ENCODE results near the gene TSEN34. TPM values are rescaled to one million over a fixed set of nuclear protein-coding genes. Genes with fewer than 3 reads are reported as not detected.
A peak's percentile ranks its signal among the peaks of the same experiment; 100 is the strongest.
"Not testable (repeated sequence)": the region's sequence is repeated elsewhere in the genome, so short reads cannot be mapped to it uniquely, and the experiment has no call there.

Gene TSEN34
- total RNA-seq, 6 donors from 2014 or later: 43.2 to 78.4 (median 49.7) TPM

- Histone ChIP-seq H3K4me1 (peaks cover 48 to 67% (median 65%) of the 10 kb centered on the region in 4 donors), H3K36me3 (peaks cover 3 to 39% (median 29%) of the 10 kb centered on the region in 4 donors), H3K27ac (peak overlapping the region; percentile 91 to 96 (median 95)), H3K4me3 (peak overlapping the region in 3 of 4 donors; percentile 12 to 29 (median 17)), H3K27me3 (no peaks in the 10 kb centered on the region), H3K9me3 (no peaks in the 10 kb centered on the region)
- peak; percentile 74 to 88 for ATAC-seq (ENCODE audit: low FRiP score in 2 of 2)
- WGBS, 2 donors: 10 to 23% methylated on average over 10 of the region's 10 CpGs
- DNase-seq: peak in 1 of 2 donors; percentile 95
- TF ChIP-seq POLR2A (IDR thresholded peaks at IDR 0.05) (peak in 2 of 4 donors; percentile 45 to 79), CTCF (IDR thresholded peaks at IDR 0.05) (no peak), EP300 (IDR thresholded peaks at IDR 0.05) (peak in 2 of 4 donors; percentile 76 to 96), POLR2AphosphoS5 (IDR thresholded peaks at IDR 0.05) (peak; percentile 84 to 88)
Observed at GRCh38 chr19:54209811-54210494, 18.8 kb downstream of the TSEN34 start.

- H3K36me3 ChIP-seq: peaks cover 1 to 30% (median 16%) of the 10 kb centered on the region in 4 donors
- peak overlapping the region in 2 of 4 donors; percentile 2 to 29 for H3K4me3 ChIP-seq
- 71 to 81% methylated on average over 12 of the region's 12 CpGs for WGBS, 2 donors
- ATAC-seq (ENCODE audit: low FRiP score in 2 of 2) (no peak), DNase-seq (no peak)
- TF ChIP-seq EP300 (IDR thresholded peaks at IDR 0.05) (no peak), CTCF (IDR thresholded peaks at IDR 0.05) (peak in 1 of 6 experiments; percentile 12), POLR2A (IDR thresholded peaks at IDR 0.05) (no peak)
- peak overlapping the region; percentile 91 to 96 (median 95) for H3K27ac ChIP-seq
- no peaks in the 10 kb centered on the region for H3K27me3 ChIP-seq
- H3K9me3 ChIP-seq: no peaks in the 10 kb centered on the region
- peaks cover 39 to 54% (median 53%) of the 10 kb centered on the region in 4 donors for H3K4me1 ChIP-seq
Observed at GRCh38 chr19:54211235-54211634, 20.1 kb downstream of the TSEN34 start.

GRCh38 chr19:54214217-54214616 lies 23.1 kb downstream of the TSEN34 start:
- not testable (repeated sequence) for H3K4me3 ChIP-seq; DNase-seq; H3K27me3 ChIP-seq; H3K27ac ChIP-seq; ATAC-seq (ENCODE audit: low FRiP score in 2 of 2); H3K9me3 ChIP-seq
- peaks cover 13 to 25% (median 24%) of the 10 kb centered on the region in 4 donors for H3K4me1 ChIP-seq
- H3K36me3 ChIP-seq: peaks cover 0 to 31% (median 3%) of the 10 kb centered on the region in 4 donors
- 43 to 52% methylated on average over 3 to 4 of the region's 5 CpGs for WGBS, 2 donors

- ATAC-seq (ENCODE audit: low FRiP score in 2 of 2); H3K27me3 ChIP-seq; H3K9me3 ChIP-seq; H3K4me3 ChIP-seq; H3K27ac ChIP-seq: not testable (repeated sequence)
- Histone ChIP-seq H3K4me1 (peaks cover 8 to 20% (median 18%) of the 10 kb centered on the region in 4 donors), H3K36me3 (peaks cover 0 to 33% (median 5%) of the 10 kb centered on the region in 4 donors)
- DNase-seq: peak in 1 of 2 donors; percentile 67
- WGBS, 2 donors: 91 to 96% methylated on average over 12 to 15 of the region's 19 CpGs
Observed at GRCh38 chr19:54214734-54215133, 23.6 kb downstream of the TSEN34 start.

- ATAC-seq (ENCODE audit: low FRiP score in 2 of 2) (no peak), DNase-seq (no peak)
- no peaks in the 10 kb centered on the region for H3K27me3 ChIP-seq
- peaks cover 0 to 33% (median 5%) of the 10 kb centered on the region in 4 donors for H3K36me3 ChIP-seq
- peaks cover 0 to 3% (median 0%) of the 10 kb centered on the region in 4 donors for H3K4me1 ChIP-seq
- no peaks in the 10 kb centered on the region for H3K9me3 ChIP-seq
- no peak overlapping the region for H3K27ac ChIP-seq
- no peak overlapping the region for H3K4me3 ChIP-seq
- 92 to 93% methylated on average over 3 to 6 of the region's 9 CpGs for WGBS, 2 donors
- TF ChIP-seq POLR2A (IDR thresholded peaks at IDR 0.05) (no peak), EP300 (IDR thresholded peaks at IDR 0.05) (no peak)
Observed at GRCh38 chr19:54216869-54217268, 25.8 kb downstream of the TSEN34 start.

- H3K9me3 ChIP-seq; DNase-seq; H3K27me3 ChIP-seq; H3K27ac ChIP-seq; H3K4me3 ChIP-seq; H3K4me1 ChIP-seq; ATAC-seq (ENCODE audit: low FRiP score in 2 of 2): not testable (repeated sequence)
- peaks cover 0 to 33% (median 5%) of the 10 kb centered on the region in 4 donors for H3K36me3 ChIP-seq
- WGBS, 2 donors: 71 to 73% methylated on average over 14 to 15 of the region's 20 CpGs
Observed at GRCh38 chr19:54217517-54218247, 26.6 kb downstream of the TSEN34 start.

All from upper lobe of left lung (tissue), 6 donors.